Glutamatergic neuron (in vitro differentiated cells): ENCODE results near the gene IER3. TPM values are rescaled to one million over a fixed set of nuclear protein-coding genes. Genes with fewer than 3 reads are reported as not detected.

ENCODE experiments used
- DNase-seq: peaks from one replicate; pipeline ENCODE4 v3.0.0; 2022
- H3K27ac Mint-ChIP-seq: one replicate; pipeline ENCODE4 v1.8.0; 2020; ENCODE audit warnings: mild to moderate bottlenecking, mixed read lengths, inconsistent platforms; ENCODE audit not compliant: unreplicated experiment
- H3K27me3 Mint-ChIP-seq: one replicate; pipeline ENCODE4 v1.8.0; 2020; ENCODE audit warnings: mild to moderate bottlenecking, moderate library complexity, mixed read lengths, inconsistent platforms; ENCODE audit not compliant: unreplicated experiment
- H3K36me3 Mint-ChIP-seq: one replicate; pipeline ENCODE4 v1.8.0; 2020; ENCODE audit warnings: mild to moderate bottlenecking, mixed read lengths, inconsistent platforms; ENCODE audit not compliant: unreplicated experiment
- H3K4me1 Mint-ChIP-seq: one replicate; pipeline ENCODE4 v1.8.0; 2020; ENCODE audit warnings: mild to moderate bottlenecking, low read depth, mixed read lengths, inconsistent platforms; ENCODE audit not compliant: unreplicated experiment
- H3K4me3 Mint-ChIP-seq: one replicate; pipeline ENCODE4 v1.8.0; 2020; ENCODE audit warnings: mild to moderate bottlenecking, mixed read lengths, inconsistent platforms; ENCODE audit not compliant: unreplicated experiment
- H3K9me3 Mint-ChIP-seq: one replicate; pipeline ENCODE4 v1.8.0; 2020; ENCODE audit warnings: mild to moderate bottlenecking, moderate library complexity, mixed read lengths, inconsistent platforms; ENCODE audit not compliant: unreplicated experiment
- CTCF ChIP-seq: fragments of 200-600 bp; sonication (generic); IDR thresholded peaks from one replicate; pipeline ENCODE4 v1.5.0; 2021; ENCODE audit not compliant: partially characterized antibody, unreplicated experiment
- total RNA-seq: library from RNA; stranded (reverse); fragmentation: NEBNext Ultra II Directional; extraction: Animal tissue kit (Norgen Biotek cat#: 25700); gene quantifications from one replicate; pipeline ENCODE4 v1.2.1, GENCODE V29; 2021; ENCODE audit not compliant: unreplicated experiment

Gene IER3
- total RNA-seq, 1 donor from 2014 or later: 13.5 TPM

GRCh38 chr6:30789606-30790005 is 45.3 kb upstream of the IER3 start:
- TF ChIP-seq CTCF: no peak
- Mint-ChIP-seq H3K36me3 (no peaks in the 10 kb centered on the region), H3K27me3 (peaks cover 4% of the 10 kb centered on the region), H3K4me1 (no peaks in the 10 kb centered on the region), H3K9me3 (peaks cover 3% of the 10 kb centered on the region), H3K27ac (no peak overlapping the region), H3K4me3 (no peak overlapping the region)
- no peak for DNase-seq

GRCh38 chr6:30787954-30788353 is 43.6 kb upstream of the IER3 start:
- Mint-ChIP-seq H3K9me3 (peaks cover 3% of the 10 kb centered on the region), H3K4me1 (no peaks in the 10 kb centered on the region), H3K36me3 (no peaks in the 10 kb centered on the region), H3K27ac (no peak overlapping the region), H3K27me3 (peaks cover 4% of the 10 kb centered on the region), H3K4me3 (no peak overlapping the region)
- DNase-seq: no peak
- TF ChIP-seq CTCF: no peak

DNA sequence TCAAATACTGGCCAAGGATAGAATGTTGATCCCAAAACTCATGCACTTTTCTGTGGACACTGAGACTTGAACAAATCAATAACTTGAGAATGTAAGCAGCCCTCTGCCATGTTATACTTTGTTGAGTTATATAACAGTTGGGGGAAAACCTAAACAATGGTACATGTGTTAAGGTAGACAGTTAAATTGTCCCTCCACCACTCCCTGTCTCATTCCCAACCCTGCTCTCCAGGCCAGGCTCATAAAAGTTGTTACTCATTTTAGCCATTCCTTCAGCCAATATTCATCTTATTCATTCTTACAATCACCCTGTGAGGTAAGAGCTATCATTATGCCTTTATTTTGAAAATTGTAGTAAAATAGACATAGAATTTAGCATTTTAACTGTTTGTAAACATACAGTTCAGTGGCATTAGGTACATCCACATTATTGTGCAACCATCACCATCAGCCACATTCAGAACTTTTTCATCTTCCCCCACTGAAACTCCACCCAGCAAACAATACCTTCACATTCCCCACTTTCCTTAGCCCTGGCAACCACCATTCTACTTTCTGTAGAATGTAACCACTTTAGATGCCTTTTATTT is 38.2 kb upstream of the IER3 start:
- no peaks in the 10 kb centered on the region for H3K27me3 Mint-ChIP-seq
- no peak for TF ChIP-seq CTCF
- H3K4me1 Mint-ChIP-seq: peaks cover 3% of the 10 kb centered on the region
- peaks cover 3% of the 10 kb centered on the region for H3K9me3 Mint-ChIP-seq
- no peak for DNase-seq
- no peak overlapping the region for H3K27ac Mint-ChIP-seq
- H3K4me3 Mint-ChIP-seq: no peak overlapping the region
- H3K36me3 Mint-ChIP-seq: peaks cover 8% of the 10 kb centered on the region

GRCh38 chr6:30781743-30782424 is 37.5 kb upstream of the IER3 start:
- peak; percentile 19 for DNase-seq
- Mint-ChIP-seq H3K36me3 (peaks cover 8% of the 10 kb centered on the region), H3K4me3 (no peak overlapping the region), H3K9me3 (peaks cover 3% of the 10 kb centered on the region), H3K27me3 (no peaks in the 10 kb centered on the region), H3K27ac (peak overlapping the region; percentile 10), H3K4me1 (peaks cover 3% of the 10 kb centered on the region)
- TF ChIP-seq CTCF: no peak

- no peak for TF ChIP-seq CTCF
- H3K4me3 Mint-ChIP-seq: no peak overlapping the region
- H3K36me3 Mint-ChIP-seq: peaks cover 8% of the 10 kb centered on the region
- no peak overlapping the region for H3K27ac Mint-ChIP-seq
- no peak for DNase-seq
- peaks cover 3% of the 10 kb centered on the region for H3K4me1 Mint-ChIP-seq
- H3K27me3 Mint-ChIP-seq: no peaks in the 10 kb centered on the region
- H3K9me3 Mint-ChIP-seq: peaks cover 3% of the 10 kb centered on the region
Measured at GRCh38 chr6:30781395-30781742, 37.0 kb upstream of the IER3 start.
